HG03159 (cell line): ENCODE measurements around the gene CRYGD.

Experiments
- ATAC-seq: cut with Tn5 transposase; IDR thresholded peaks from one replicate; pipeline ENCODE4 v1.9.1; 2021; ENCODE audit warnings: mild to moderate bottlenecking, moderate library complexity; ENCODE audit not compliant: unreplicated experiment

The CRYGD gene

GRCh38 chr2:208090420-208090819, 33.9 kb downstream of the CRYGD start:
- no peak for ATAC-seq

GRCh38 chr2:208086029-208086428, 38.3 kb downstream of the CRYGD start:
- ATAC-seq: no peak

DNA sequence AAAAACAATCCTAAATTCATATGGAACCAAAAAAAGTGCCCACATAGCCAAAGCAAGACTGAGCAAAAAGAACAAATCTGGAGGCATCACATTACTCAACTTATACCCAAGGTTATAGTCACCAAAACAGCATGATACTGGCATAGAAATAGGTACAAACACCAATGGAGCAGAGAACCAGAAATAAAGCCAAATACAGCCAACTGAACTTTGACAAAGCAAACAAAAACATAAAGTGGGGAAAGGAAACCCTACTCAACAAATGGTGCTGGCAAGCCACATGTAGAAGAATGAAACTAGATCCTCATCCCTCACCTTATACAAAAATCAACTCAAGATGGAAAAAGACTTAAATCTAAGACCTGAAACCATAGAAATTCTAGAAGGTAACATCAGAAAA, 40.5 kb downstream of the CRYGD start:
- ATAC-seq: no peak

DNA sequence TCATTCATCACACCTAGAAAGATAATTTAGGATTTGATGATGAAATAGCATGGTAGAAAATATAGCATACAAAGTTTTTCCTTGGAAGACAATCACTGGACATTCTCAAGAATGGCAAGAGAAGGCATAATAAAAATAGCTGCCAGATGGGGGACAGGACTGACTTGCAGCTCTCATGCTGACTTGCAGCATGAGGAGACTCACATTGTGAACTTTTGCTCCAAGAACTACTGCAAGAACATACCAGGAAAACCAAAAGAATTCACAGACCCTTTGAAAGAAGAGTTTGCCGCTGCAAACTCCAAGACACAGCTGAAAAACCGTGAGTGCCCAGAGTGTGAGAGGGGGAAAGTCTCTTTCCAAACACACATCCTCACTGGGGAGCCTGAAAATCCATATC, 47.0 kb downstream of the CRYGD start:
- ATAC-seq: no peak

DNA sequence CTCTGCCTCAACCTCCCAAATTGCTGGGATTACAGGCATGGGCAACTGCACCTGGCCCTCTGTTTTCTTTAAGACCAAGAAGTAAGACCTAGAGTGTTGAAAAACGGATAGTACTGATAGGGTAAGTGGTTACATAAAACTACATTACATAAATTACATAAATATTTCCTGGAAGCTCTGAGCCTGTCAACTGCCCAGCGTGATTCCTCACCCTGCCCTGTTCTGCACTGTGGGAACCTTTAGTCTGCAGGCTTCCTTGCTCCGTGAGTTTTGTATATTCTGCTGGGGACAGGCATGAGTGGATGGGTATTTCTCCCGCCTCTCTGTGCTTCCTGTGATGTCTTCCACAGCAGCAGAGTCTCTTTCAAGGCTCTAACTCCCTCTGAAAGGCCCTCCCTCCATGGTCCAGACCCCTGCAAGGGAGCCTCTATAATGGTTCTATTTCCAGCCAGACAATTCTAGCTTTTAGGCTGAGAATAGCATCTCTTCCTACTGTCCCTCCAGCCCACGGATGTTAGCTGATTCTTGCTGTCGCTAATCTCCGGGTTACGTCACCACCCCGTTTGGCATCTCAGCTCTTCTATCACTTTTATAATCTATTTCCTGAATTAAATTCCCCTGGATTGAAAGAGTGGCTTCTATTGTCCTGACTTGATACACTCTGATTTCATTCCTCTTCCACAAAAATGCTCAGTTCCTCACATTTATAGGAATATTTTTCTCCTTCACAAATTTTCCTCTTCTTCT, 49.5 kb downstream of the CRYGD start:
- ATAC-seq: no peak

GRCh38 chr2:208072250-208072892, 52.0 kb downstream of the CRYGD start:
- peak; percentile 82 for ATAC-seq
